ENCODE data around the gene COL12A1.

COL12A1 gene

GRCh38 chr6:75176076-75176582, 29.7 kb downstream of the COL12A1 start:
- DNase-seq (ENCODE audit: low read depth), result no peak

GRCh38 chr6:75171986-75172385, 33.9 kb downstream of the COL12A1 start:
- DNase-seq (ENCODE audit: low read depth), result no peak

- no peak for DNase-seq (ENCODE audit: low read depth)
Observed at GRCh38 chr6:75171567-75171966, 34.3 kb downstream of the COL12A1 start.

GRCh38 chr6:75170691-75171560, 34.9 kb downstream of the COL12A1 start:
- no peak for DNase-seq (ENCODE audit: low read depth)

- DNase-seq (ENCODE audit: low read depth), result no peak
Observed at GRCh38 chr6:75169689-75170586, 35.9 kb downstream of the COL12A1 start.

GRCh38 chr6:75167851-75168250, 38.0 kb downstream of the COL12A1 start:
- DNase-seq (ENCODE audit: low read depth), result no peak

GRCh38 chr6:75167325-75167724, 38.5 kb downstream of the COL12A1 start:
- no peak for DNase-seq (ENCODE audit: low read depth)

- no peak for DNase-seq (ENCODE audit: low read depth)
Observed at GRCh38 chr6:75166773-75167172, 39.1 kb downstream of the COL12A1 start.

- DNase-seq (ENCODE audit: low read depth), result no peak
Observed at GRCh38 chr6:75166236-75166635, 39.6 kb downstream of the COL12A1 start.

- no peak for DNase-seq (ENCODE audit: low read depth)
Observed at GRCh38 chr6:75158176-75158575, 47.7 kb downstream of the COL12A1 start.

GRCh38 chr6:75157336-75157735, 48.5 kb downstream of the COL12A1 start:
- no peak for DNase-seq (ENCODE audit: low read depth)

- DNase-seq (ENCODE audit: low read depth), result no peak
Observed at GRCh38 chr6:75156186-75156878, 49.5 kb downstream of the COL12A1 start.

- no peak for DNase-seq (ENCODE audit: low read depth)
Observed at GRCh38 chr6:75155631-75156030, 50.2 kb downstream of the COL12A1 start.

- no peak for DNase-seq (ENCODE audit: low read depth)
Observed at GRCh38 chr6:75154973-75155372, 50.9 kb downstream of the COL12A1 start.

- DNase-seq (ENCODE audit: low read depth), result no peak
Observed at GRCh38 chr6:75150685-75151412, 55.0 kb downstream of the COL12A1 start.

GRCh38 chr6:75149696-75150095, 56.2 kb downstream of the COL12A1 start:
- DNase-seq (ENCODE audit: low read depth), result no peak

GRCh38 chr6:75149240-75149639, 56.6 kb downstream of the COL12A1 start:
- DNase-seq (ENCODE audit: low read depth), result no peak

GRCh38 chr6:75147512-75147911, 58.3 kb downstream of the COL12A1 start:
- no peak for DNase-seq (ENCODE audit: low read depth)

GRCh38 chr6:75145976-75146375, 59.9 kb downstream of the COL12A1 start:
- DNase-seq (ENCODE audit: low read depth), result no peak

GRCh38 chr6:75145211-75145610, 60.6 kb downstream of the COL12A1 start:
- no peak for DNase-seq (ENCODE audit: low read depth)

- DNase-seq (ENCODE audit: low read depth), result no peak
Observed at GRCh38 chr6:75144386-75144785, 61.5 kb downstream of the COL12A1 start.
